IMR-90 (cell line): Measurements from ENCODE around the gene ABCA5. TPM values are rescaled to one million over a fixed set of nuclear protein-coding genes. Genes with fewer than 3 reads are reported as not detected.

ENCODE experiments used
- ATAC-seq: fragments of 200-7000 bp; cut with Tn5 transposase; 2 replicates; pipeline ENCODE4 v1.9.1; 2020; ENCODE audit warnings: low read depth, mild to moderate bottlenecking, moderate library complexity
- BruUV-seq: library from RNA; stranded (reverse); fragments of 400-500 nt; replicated peaks from 2 replicates; lab custom pipeline; 2021; lab: Mats Ljungman, UMichigan
- CTCF ChIA-PET: fragments of 300-600 bp; formaldehyde crosslinking; extraction: SDS; loops from one replicate; lab custom pipeline; 2021; ENCODE audit warnings: antibody characterized with exemption; lab: Yijun Ruan, JAX
- POLR2A ChIA-PET: fragments of 300-600 bp; sonication (Branson Sonifier 250); formaldehyde crosslinking; loops from one replicate; lab custom pipeline; 2022; ENCODE audit warnings: antibody characterized with exemption; ENCODE audit not compliant: unreplicated experiment; lab: Charles Lee
- DNase-seq: peaks from one replicate; pipeline ENCODE4 v3.0.0; 2013
- H2AFZ ChIP-seq: replicated peaks from 2 replicates; pipeline ENCODE3; 2013; ENCODE audit warnings: low read length, mild to moderate bottlenecking; ENCODE audit not compliant: poor library complexity
- H2AK5ac ChIP-seq: 2 replicates; pipeline ENCODE4 v1.6.1; 2013; ENCODE audit warnings: low read depth, low read length, inconsistent platforms
- H2AK9ac ChIP-seq: replicated peaks from 2 replicates; pipeline ENCODE3; 2013; ENCODE audit warnings: mild to moderate bottlenecking, low read depth, low read length, moderate library complexity; ENCODE audit not compliant: poor library complexity
- H2BK120ac ChIP-seq: 2 replicates; pipeline ENCODE4 v1.6.1; 2013; ENCODE audit warnings: low read depth, low read length, inconsistent platforms
- H2BK15ac ChIP-seq: 3 replicates; pipeline ENCODE4 v1.6.1; 2013; ENCODE audit warnings: low read depth, low read length, inconsistent platforms
- H2BK20ac ChIP-seq: 2 replicates; pipeline ENCODE4 v1.6.1; 2013; ENCODE audit warnings: low read depth, mild to moderate bottlenecking, inconsistent platforms, low read length, moderate library complexity
- H2BK5ac ChIP-seq: 2 replicates; pipeline ENCODE4 v1.6.1; 2013; ENCODE audit warnings: mild to moderate bottlenecking, low read depth, low read length, inconsistent platforms; ENCODE audit not compliant: poor library complexity, severe bottlenecking
- H3K14ac ChIP-seq: replicated peaks from 2 replicates; pipeline ENCODE4 v1.6.1; 2013; ENCODE audit warnings: low read depth, low read length, inconsistent platforms
- H3K18ac ChIP-seq: 2 replicates; pipeline ENCODE4 v1.6.1; 2013; ENCODE audit warnings: low read depth, low read length, control low read depth
- H3K23ac ChIP-seq: 2 replicates; pipeline ENCODE4 v1.6.1; 2013; ENCODE audit warnings: low read depth, low read length, inconsistent platforms
- H3K27ac ChIP-seq: 2 replicates; pipeline ENCODE4 v1.5.1; 2013; ENCODE audit warnings: mild to moderate bottlenecking, control low read depth, low read length; ENCODE audit not compliant: insufficient read depth
- H3K27me3 ChIP-seq: 2 replicates; pipeline ENCODE4 v1.6.1; 2013; ENCODE audit warnings: low read length; ENCODE audit not compliant: control insufficient read depth, insufficient read depth
- H3K36me3 ChIP-seq: 2 replicates; pipeline ENCODE4 v1.6.1; 2013; ENCODE audit warnings: low read length, mixed read lengths; ENCODE audit not compliant: control insufficient read depth, insufficient read depth
- H3K4ac ChIP-seq: 2 replicates; pipeline ENCODE4 v1.6.1; 2013; ENCODE audit warnings: low read depth, low read length, inconsistent platforms
- H3K4me1 ChIP-seq: 2 replicates; pipeline ENCODE4 v1.6.1; 2013; ENCODE audit warnings: low read length, mixed read lengths; ENCODE audit not compliant: control insufficient read depth, insufficient read depth
- H3K4me2 ChIP-seq: 2 replicates; pipeline ENCODE4 v1.6.1; 2013; ENCODE audit warnings: low read depth, mild to moderate bottlenecking, control low read depth, low read length, moderate library complexity
- H3K4me3 ChIP-seq: 2 replicates; pipeline ENCODE4 v1.5.1; 2013; ENCODE audit warnings: low read depth, mild to moderate bottlenecking, control low read depth, low read length, moderate library complexity; ENCODE audit not compliant: insufficient read depth
- H3K56ac ChIP-seq: 2 replicates; pipeline ENCODE4 v1.6.1; 2013; ENCODE audit warnings: low read length, inconsistent platforms; ENCODE audit not compliant: insufficient read depth; ENCODE audit errors: extremely low read depth
- H3K79me1 ChIP-seq, 2 experiments: 2 replicates each; pipeline ENCODE4 v1.6.1; 2013; ENCODE audit warnings: low read length in 2 of 2, inconsistent platforms in 1 of 2, low read depth in 1 of 2
- H3K9ac ChIP-seq: 2 replicates; pipeline ENCODE4 v1.6.1; 2013; ENCODE audit warnings: low read depth, low read length, control low read depth
- H3K9me1 ChIP-seq: 2 replicates; pipeline ENCODE4 v1.6.1; 2013; ENCODE audit warnings: low read length, inconsistent platforms; ENCODE audit not compliant: insufficient read depth
- H3K9me3 ChIP-seq: 2 replicates; pipeline ENCODE4 v1.6.1; 2013; ENCODE audit warnings: low read length; ENCODE audit not compliant: control insufficient read depth, insufficient read depth
- H4K20me1 ChIP-seq: 2 replicates; pipeline ENCODE4 v1.6.1; 2013; ENCODE audit warnings: low read length, inconsistent platforms; ENCODE audit not compliant: insufficient read depth
- H4K5ac ChIP-seq: 2 replicates; pipeline ENCODE4 v1.6.1; 2013; ENCODE audit warnings: mild to moderate bottlenecking, low read depth, low read length, control low read depth
- H4K8ac ChIP-seq, 2 experiments: 2 replicates each; pipeline ENCODE4 v1.6.1; 2013; ENCODE audit warnings: low read depth in 2 of 2, low read length in 2 of 2, control low read depth in 1 of 2, inconsistent platforms in 1 of 2
- H4K91ac ChIP-seq: 2 replicates; pipeline ENCODE4 v1.6.1; 2013; ENCODE audit warnings: low read depth, low read length, inconsistent platforms; ENCODE audit not compliant: insufficient read depth
- BHLHE40 ChIP-seq: fragments of 150-350 bp; IDR thresholded peaks from 2 replicates; pipeline ENCODE4 v1.6.1; 2016; ENCODE audit warnings: mild to moderate bottlenecking, low read depth, low read length
- CEBPB ChIP-seq: IDR thresholded peaks from 2 replicates; pipeline ENCODE4 v1.6.1; 2012; ENCODE audit warnings: low read depth, low read length, improper control_type of control experiment
- CHD1 ChIP-seq: IDR thresholded peaks from 2 replicates; pipeline ENCODE4 v1.6.1; 2012; ENCODE audit warnings: low read depth, low read length, improper control_type of control experiment
- FOS ChIP-seq: fragments of 150-350 bp; IDR thresholded peaks from 2 replicates; pipeline ENCODE4 v1.6.1; 2016; ENCODE audit warnings: low read depth, low read length
- MAZ ChIP-seq: IDR thresholded peaks from 2 replicates; pipeline ENCODE4 v1.6.1; 2012; ENCODE audit warnings: low read depth, mild to moderate bottlenecking, low read length, improper control_type of control experiment, moderate library complexity, borderline replicate concordance
- NFE2L2 ChIP-seq: fragments of 150-350 bp; IDR thresholded peaks from 2 replicates; pipeline ENCODE4 v1.6.1; 2016; ENCODE audit warnings: low read depth, mild to moderate bottlenecking, low read length
- POLR2A ChIP-seq: IDR thresholded peaks from 2 replicates; pipeline ENCODE4 v1.6.1; 2012; ENCODE audit warnings: mild to moderate bottlenecking, low read depth, low read length
- RAD21 ChIP-seq: IDR thresholded peaks from 2 replicates; pipeline ENCODE4 v1.6.1; 2012; ENCODE audit warnings: low read length, improper control_type of control experiment
- RCOR1 ChIP-seq: IDR thresholded peaks from 2 replicates; pipeline ENCODE4 v1.6.1; 2012; ENCODE audit warnings: mild to moderate bottlenecking, low read length, improper control_type of control experiment; ENCODE audit not compliant: insufficient replicate concordance
- RFX5 ChIP-seq: IDR thresholded peaks from 2 replicates; pipeline ENCODE4 v1.8.0; 2012; ENCODE audit warnings: low read depth, mild to moderate bottlenecking, low read length, moderate library complexity
- SMC3 ChIP-seq: fragments of 150-350 bp; IDR thresholded peaks from 2 replicates; pipeline ENCODE4 v1.6.1; 2016; ENCODE audit warnings: low read depth, mild to moderate bottlenecking, antibody characterized with exemption, low read length, moderate library complexity
- WGBS, 2 experiments: methylation state at CpG; one replicate each; pipeline versions ENCODE4 v1.1.5 to v1.1.7; 2013; ENCODE audit warnings: missing lambda C conversion rate in 2 of 2; ENCODE audit not compliant: insufficient read length in 1 of 2; ENCODE audit errors: extremely low coverage in 2 of 2; 5-methylcytosine and 5-hydroxymethylcytosine counted together
- dilution Hi-C: fragments of 300-500 bp; cut with HindIII; formaldehyde crosslinking; loops from one replicate; pipeline ENCODE4 v1.14.3; 2018; ENCODE audit warnings: low sequenced_read_pairs; ENCODE audit not compliant: unreplicated experiment
- in situ Hi-C: fragments of 300-500 bp; cut with MboI; formaldehyde crosslinking; loops from 3 replicates; pipeline ENCODE4 v1.14.3; 2019; ENCODE audit warnings: low sequenced_read_pairs, inconsistent platforms, mixed read lengths
- intact Hi-C: fragments of 100-400 bp; cut with micrococcal nuclease; formaldehyde crosslinking; loops from 2 replicates; pipeline ENCODE4 v1.10.0; 2022
- polyA plus RNA-seq, 3 experiments: library from polyadenylated mRNA; depleted of rRNA; stranded (reverse); fragments of >200 nt; gene quantifications; 2 replicates each; pipeline ENCODE4 v1.2.3, GENCODE V29; 2012; ENCODE audit warnings: low replicate concordance in 1 of 3
- total RNA-seq: library from RNA; depleted of rRNA; stranded (reverse); fragments of >200 nt; gene quantifications from 2 replicates; pipeline ENCODE4 v1.2.3, GENCODE V29; 2012
- TF ChIP-seq, protein P1 (sequence below): fragments of 150-350 bp; IDR thresholded peaks from 2 replicates; pipeline ENCODE4 v1.6.1; 2017; ENCODE audit warnings: mild to moderate bottlenecking, antibody characterized with exemption, low read length, low read depth
- TF ChIP-seq, protein P2 (sequence below): conservative IDR thresholded peaks from 2 replicates; pipeline ENCODE4 v1.5.1; 2012; ENCODE audit warnings: mild to moderate bottlenecking, low read depth, low read length, improper control_type of control experiment
- TF ChIP-seq, protein P3 (sequence below): fragments of 150-350 bp; IDR thresholded peaks from 2 replicates; pipeline ENCODE4 v1.6.1; 2016; ENCODE audit warnings: low read depth, mild to moderate bottlenecking, low read length, moderate library complexity, borderline replicate concordance

The ABCA5 gene
- total and polyA plus RNA-seq, 2 of the 4 experiments (the other 2 are of a cell fraction) = 1.3 to 2.3 TPM

DNA sequence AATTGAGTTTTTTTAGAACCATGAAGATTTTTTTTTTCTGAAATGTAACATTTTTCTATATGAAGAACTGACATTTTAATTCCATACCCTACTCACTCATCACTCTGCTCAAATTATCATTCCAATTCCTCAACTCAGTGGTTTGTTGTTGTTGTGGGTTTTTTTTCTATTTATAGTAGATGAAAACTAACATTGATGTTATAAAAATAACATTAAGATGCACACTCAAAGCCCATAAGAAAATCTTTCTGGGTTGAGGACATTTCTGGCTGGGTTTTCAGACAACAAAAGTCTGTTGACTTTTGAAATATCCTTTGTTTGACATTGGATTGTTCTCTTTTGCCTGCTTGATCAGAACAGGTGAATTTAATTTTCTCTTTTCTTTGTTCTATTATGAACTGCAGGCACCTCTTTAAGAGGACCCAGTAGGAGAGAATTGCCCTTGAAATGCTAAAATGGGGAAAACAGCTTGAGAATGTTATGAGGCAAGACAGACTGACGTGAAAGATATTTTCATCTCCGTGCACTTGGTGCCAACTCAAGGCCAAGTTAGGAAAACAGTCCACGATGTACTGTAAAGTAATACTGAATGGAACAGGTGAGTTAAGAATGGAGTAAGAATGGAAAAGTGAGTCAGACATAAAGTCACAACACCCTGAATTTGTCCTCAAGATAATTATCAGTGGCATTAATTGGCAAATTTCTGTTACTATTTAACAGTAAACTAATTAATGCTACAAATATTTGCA, 16.1 kb upstream of the ABCA5 start:
- CTCF ChIA-PET = interaction anchor here (0.5 kb wide), 1 partner anchor 162 kb away, joined by 3 read pairs; no protein-coding TSS in a partner anchor
- ATAC-seq (no peak), DNase-seq (no peak)

More for the DNA sequence above, 16.1 kb upstream of the ABCA5 start:
- no TSS peak for BruUV-seq
- Histone ChIP-seq H2AK9ac (no peak overlapping the region), H3K27me3 (no peaks in the 10 kb centered on the region), H3K27ac (no peak overlapping the region), H3K9me3 (no peaks in the 10 kb centered on the region), H3K36me3 (no peaks in the 10 kb centered on the region), H4K5ac (no peak overlapping the region), H3K4ac (no peak overlapping the region), H3K4me3 (no peak overlapping the region), H3K4me1 (no peaks in the 10 kb centered on the region), H3K23ac (no peak overlapping the region), H2BK120ac (no peak overlapping the region), H3K56ac (no peak overlapping the region), H3K9me1 (no peaks in the 10 kb centered on the region), H2AFZ (no peak overlapping the region), H4K91ac (no peak overlapping the region), H4K8ac (no peak overlapping the region), H3K14ac (no peak overlapping the region), H3K79me1 (no peaks in the 10 kb centered on the region), H3K9ac (no peak overlapping the region), H2AK5ac (no peak overlapping the region), H3K18ac (no peak overlapping the region), H3K4me2 (no peak overlapping the region), H2BK15ac (no peak overlapping the region), H2BK5ac (no peak overlapping the region), H4K20me1 (no peaks in the 10 kb centered on the region), H2BK20ac (no peak overlapping the region)
- no CpG with 5 or more reads among the region's 3 CpGs for WGBS, 2 experiments
- POLR2A ChIA-PET = no interaction called here
- intact Hi-C loops = no loop called here
- dilution Hi-C loops = no loop called here
- in situ Hi-C loops = no loop called here
- TF ChIP-seq, protein P1, sequence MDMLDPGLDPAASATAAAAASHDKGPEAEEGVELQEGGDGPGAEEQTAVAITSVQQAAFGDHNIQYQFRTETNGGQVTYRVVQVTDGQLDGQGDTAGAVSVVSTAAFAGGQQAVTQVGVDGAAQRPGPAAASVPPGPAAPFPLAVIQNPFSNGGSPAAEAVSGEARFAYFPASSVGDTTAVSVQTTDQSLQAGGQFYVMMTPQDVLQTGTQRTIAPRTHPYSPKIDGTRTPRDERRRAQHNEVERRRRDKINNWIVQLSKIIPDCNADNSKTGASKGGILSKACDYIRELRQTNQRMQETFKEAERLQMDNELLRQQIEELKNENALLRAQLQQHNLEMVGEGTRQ = no peak
- TF ChIP-seq CHD1 = no peak
- no peak for TF ChIP-seq MAZ
- TF ChIP-seq, protein P2, sequence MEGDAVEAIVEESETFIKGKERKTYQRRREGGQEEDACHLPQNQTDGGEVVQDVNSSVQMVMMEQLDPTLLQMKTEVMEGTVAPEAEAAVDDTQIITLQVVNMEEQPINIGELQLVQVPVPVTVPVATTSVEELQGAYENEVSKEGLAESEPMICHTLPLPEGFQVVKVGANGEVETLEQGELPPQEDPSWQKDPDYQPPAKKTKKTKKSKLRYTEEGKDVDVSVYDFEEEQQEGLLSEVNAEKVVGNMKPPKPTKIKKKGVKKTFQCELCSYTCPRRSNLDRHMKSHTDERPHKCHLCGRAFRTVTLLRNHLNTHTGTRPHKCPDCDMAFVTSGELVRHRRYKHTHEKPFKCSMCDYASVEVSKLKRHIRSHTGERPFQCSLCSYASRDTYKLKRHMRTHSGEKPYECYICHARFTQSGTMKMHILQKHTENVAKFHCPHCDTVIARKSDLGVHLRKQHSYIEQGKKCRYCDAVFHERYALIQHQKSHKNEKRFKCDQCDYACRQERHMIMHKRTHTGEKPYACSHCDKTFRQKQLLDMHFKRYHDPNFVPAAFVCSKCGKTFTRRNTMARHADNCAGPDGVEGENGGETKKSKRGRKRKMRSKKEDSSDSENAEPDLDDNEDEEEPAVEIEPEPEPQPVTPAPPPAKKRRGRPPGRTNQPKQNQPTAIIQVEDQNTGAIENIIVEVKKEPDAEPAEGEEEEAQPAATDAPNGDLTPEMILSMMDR = no peak
- TF ChIP-seq RAD21 = no peak
- TF ChIP-seq, protein P3, sequence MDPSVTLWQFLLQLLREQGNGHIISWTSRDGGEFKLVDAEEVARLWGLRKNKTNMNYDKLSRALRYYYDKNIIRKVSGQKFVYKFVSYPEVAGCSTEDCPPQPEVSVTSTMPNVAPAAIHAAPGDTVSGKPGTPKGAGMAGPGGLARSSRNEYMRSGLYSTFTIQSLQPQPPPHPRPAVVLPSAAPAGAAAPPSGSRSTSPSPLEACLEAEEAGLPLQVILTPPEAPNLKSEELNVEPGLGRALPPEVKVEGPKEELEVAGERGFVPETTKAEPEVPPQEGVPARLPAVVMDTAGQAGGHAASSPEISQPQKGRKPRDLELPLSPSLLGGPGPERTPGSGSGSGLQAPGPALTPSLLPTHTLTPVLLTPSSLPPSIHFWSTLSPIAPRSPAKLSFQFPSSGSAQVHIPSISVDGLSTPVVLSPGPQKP = no peak
- TF ChIP-seq CEBPB = no peak
- no peak for TF ChIP-seq POLR2A
- TF ChIP-seq FOS = no peak
- no peak for TF ChIP-seq RFX5
- TF ChIP-seq NFE2L2 = no peak
- no peak for TF ChIP-seq BHLHE40
- TF ChIP-seq SMC3 = no peak
- no peak for TF ChIP-seq RCOR1
